GM19351 (cell line): ENCODE data around the gene NEU4.
A peak's percentile ranks its signal among the peaks of the same experiment; 100 is the strongest.
"Not testable (repeated sequence)": the region's sequence is repeated elsewhere in the genome, so short reads cannot be mapped to it uniquely, and the experiment has no call there.

Experiments
- ATAC-seq: cut with Tn5 transposase; IDR thresholded peaks from one replicate; pipeline ENCODE4 v1.9.1; 2021; ENCODE audit warnings: mild to moderate bottlenecking, moderate library complexity; ENCODE audit not compliant: unreplicated experiment

Gene NEU4

DNA sequence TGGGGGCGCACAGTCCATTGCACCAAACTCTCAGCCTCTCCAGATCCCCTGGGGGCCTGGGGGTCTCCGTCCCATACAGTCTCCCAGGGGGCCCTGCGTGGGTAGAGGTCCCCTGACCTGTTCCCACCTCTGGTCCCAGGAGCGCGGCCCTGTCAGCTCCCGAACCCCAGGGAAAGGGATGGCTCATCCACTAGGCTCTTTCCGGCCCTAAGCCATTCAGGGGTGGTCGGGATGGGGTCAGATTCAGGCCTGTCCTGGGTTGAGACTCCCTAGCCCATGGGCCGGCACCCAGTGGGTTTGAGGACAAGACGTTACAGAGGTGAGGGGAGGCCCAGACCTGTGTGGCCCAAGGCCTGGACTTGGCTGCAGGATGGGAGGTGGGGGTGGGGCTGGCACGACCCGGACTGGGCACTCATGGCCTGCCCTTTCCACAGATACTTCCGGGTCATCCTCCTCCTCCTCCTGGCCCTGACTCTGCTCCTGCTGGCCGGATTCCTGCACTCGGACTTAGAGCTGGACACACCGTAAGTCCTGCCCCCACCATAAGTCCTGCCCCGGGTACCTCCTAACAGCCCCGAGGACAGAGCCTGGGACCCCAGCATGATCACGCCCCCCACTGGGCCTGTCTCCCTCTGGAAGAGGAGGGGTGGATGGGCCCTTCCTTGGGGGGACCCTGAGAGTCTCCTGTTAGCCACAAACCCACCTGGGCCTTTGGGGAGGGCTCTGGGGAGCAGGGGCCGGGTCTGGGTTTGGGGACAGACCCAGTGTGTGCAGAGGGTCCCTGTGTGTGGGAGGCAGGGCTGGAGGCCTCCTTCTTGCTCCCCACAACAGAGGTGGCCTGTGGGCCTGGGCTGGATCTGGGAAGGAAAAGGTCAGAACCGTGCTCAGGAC, 10.1 kb upstream of the NEU4 start:
- no peak for ATAC-seq

DNA sequence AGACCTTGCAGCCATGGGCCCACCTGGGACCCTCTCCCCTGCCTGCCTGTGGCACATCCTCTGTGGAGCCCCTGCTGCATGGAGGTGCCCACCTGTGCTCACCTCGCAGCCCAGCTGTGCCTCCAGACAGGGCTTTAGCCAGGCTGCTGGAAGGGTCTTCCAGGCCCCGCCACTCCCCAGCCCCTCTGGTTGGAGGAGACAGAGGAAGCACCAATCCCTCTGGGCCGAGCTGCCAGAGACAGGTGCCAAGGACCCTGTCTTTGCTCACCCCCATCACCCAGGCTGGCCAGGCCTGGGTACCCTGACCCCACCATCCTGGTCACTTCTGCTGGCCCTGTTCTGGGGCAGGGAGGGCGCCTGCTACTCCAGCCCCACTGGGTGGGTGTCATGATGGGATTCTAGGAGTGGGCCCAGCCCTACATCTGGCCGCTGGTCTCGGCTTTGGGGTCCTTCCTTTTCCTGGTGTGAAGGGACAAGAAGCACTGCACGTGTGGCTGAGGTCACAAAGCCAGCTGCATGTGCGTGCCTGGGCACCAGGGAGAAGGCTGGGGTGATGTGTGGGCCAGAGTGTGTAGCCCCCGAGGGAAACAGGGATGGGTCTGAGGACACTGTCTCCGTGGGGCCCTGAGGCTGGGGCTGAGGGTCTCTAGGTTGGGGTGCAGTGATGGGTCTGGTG, 9.3 kb upstream of the NEU4 start:
- ATAC-seq, result no peak

DNA sequence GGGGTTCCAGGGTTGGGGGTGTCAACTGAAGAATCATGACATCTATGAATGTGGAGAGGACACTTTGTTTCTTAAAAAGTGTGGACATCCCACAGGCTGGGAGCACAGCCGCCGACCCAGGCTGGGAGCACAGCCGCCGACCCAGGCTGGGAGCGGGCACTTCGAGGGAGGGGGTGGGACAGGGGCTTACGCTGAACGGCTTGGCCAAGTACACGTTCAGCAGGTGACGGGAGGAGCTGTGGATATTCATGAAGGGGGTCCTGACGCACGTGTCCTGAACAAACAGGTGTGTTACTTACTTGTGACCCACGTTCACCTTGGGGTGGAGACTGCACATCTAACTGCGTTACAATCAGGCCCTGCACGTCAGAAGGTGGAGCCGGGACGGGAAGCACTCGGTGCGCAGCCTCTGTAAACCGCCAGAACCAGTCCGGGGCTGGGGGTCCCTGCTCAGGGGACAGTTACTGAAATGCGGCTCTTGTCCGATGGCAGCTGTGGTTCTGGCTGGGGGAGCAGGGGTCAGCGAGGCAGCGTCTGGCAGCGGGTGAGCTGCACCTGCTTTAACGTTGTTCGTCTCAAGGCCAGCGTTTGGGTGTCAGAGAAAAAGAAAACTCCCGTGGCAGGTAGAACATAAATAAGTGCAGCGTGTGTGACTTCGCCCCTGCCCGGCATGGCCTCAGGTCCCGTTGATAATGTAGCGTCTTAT, 8.6 kb upstream of the NEU4 start:
- ATAC-seq, result not testable (repeated sequence)

DNA sequence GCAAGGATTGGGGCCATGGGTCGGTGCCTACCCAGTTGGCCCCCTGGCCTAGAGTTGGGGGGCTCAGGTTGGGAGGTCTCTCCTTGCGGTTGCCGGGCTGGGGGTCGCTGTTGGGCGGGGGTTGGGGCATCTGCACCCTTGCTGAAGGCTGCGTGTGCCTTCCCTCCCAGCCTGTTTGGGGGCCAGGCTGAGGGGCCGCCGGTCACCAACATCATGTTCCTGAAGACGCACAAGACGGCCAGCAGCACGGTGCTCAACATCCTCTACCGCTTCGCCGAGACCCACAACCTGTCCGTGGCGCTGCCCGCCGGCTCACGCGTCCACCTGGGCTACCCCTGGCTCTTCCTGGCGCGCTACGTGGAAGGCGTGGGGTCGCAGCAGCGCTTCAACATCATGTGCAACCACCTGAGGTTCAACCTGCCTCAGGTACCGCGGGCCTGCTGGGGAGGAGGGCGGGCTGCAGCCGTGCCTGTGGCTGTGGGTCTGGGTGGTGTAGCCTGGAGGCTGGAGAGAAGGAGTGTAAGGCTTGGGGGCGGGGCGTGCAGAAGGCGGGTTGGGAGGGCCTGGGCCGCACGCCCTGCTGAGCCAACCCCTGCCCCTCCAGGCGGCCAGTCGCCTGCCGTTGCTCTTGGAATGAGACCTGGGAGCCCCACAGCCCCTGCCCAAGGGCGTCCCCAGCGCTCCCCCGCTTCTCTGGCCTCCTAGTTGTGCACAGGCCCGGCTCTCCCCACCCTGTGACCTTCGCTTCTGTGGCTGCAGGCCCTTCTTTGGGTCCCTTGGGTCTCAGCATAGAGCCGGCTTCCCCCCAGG, 7.2 kb upstream of the NEU4 start:
- ATAC-seq, result no peak

DNA sequence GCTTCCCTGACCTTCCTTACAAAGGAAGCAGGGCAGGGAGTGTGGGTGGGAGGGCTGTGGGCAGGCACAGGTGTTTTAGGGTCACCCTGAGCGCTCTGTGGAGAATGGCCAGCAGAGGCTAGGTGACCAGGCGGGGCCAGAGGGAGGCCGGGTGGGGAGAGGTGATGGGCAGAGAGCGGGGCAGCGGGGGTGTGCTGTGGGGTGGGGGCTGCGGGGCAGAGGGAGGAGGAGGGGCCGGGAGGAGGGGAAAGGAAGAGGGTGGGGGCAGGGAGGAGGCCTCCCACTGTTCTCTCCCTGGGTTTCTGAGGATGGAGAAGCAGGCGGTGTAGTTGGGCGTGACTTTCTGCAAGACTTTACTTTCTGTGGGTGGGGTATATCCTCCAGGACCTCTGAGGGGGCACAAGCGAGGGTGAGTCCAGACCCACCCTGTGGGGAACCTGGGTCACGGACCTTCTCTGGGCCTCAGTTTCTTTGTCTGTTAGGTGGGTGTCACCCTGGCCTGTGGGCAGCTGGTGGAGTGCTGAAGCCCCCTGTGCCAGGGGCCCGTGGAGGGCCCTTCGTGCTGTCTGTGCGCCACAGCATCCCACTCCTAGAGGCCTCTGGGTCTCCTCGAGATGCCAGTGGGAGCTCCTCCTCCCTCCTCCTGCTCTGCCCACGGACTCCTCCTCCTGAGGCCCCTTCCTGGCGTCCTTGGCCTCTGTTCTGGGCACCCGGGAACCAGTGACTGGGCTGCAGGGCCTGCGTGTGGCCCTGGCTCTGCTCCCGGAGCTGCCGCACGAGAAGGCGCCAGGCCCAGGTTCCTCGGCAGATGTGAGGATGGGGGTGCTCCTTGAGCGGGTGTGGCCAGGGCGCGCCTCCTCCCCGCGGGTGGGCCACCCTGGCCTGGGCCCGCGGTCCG, 6.3 kb upstream of the NEU4 start:
- ATAC-seq, result no peak

GRCh38 chr2:241803387-241804325, 5.3 kb upstream of the NEU4 start:
- ATAC-seq, result peak; percentile 65

GRCh38 chr2:241804326-241805229, 4.4 kb upstream of the NEU4 start:
- ATAC-seq, result no peak

- ATAC-seq, result not testable (repeated sequence)
Measured at GRCh38 chr2:241806217-241806616, 2.8 kb upstream of the NEU4 start.

- no peak for ATAC-seq
Measured at GRCh38 chr2:241808051-241808720, 807 bp upstream of the NEU4 start.

GRCh38 chr2:241809383-241810306, 652 bp downstream of the NEU4 start:
- ATAC-seq, result no peak

DNA sequence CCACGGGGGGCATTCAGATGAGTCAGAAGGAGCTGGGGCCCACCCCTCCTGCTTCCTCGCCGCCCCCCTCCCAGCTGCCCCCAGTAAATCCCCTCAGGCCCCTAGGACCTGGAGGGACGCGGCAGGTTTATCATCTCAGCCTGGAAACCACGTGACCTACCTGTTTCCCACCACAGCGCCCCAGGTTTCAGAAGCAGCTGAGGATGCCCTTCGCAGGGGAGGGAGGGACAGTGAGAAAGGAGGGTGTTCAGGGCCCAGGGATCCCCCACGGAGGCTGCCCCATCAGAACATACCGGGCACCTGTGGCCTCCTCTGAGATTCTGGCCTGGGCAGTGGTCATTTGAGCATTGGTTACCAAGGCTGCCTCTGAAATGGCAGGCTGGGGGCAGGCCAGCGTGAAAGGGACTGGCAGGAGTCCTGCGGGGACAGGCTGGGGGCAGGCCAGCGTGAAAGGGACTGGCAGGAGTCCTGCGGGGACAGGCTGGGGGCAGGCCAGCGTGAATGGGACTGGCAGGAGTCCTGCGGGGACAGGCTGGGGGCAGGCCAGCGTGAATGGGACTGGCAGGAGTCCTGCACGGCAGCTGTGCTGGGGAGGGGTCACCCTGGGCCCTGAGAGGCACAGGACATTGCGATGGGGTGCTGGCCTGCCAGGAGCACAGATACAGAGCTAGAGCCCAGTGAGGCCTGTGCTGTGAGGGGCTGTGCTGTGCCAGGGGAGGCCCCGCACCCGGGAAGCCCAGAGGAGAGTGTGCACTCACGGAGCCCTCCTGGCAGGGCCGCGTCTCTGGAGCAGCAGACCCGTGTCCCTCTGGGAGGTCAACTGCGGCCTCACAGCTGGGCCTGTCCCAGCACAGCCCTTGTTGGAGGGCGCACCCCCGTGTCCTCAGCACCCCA, 1.6 kb downstream of the NEU4 start:
- ATAC-seq, result no peak

GRCh38 chr2:241811201-241811951, 2.4 kb downstream of the NEU4 start:
- no peak for ATAC-seq

- ATAC-seq, result no peak
Measured at GRCh38 chr2:241811952-241812729, 3.1 kb downstream of the NEU4 start.
